Fibroblast of skin of left biceps (primary cell): Measurements from ENCODE around the gene PHLDA2.

Source experiments
- DNase-seq, 2 experiments: peaks; one replicate each; pipeline ENCODE4 v3.0.0-alpha.2; 2013; ENCODE audit warnings: low read depth in 2 of 2

Gene PHLDA2

GRCh38 chr11:2897048-2897447 is 32.2 kb downstream of the PHLDA2 start:
- DNase-seq, result no peak

GRCh38 chr11:2896047-2896446 is 33.2 kb downstream of the PHLDA2 start:
- DNase-seq, result no peak

GRCh38 chr11:2893935-2894334 is 35.3 kb downstream of the PHLDA2 start:
- DNase-seq, result no peak

- DNase-seq, result no peak
Measured at GRCh38 chr11:2892967-2893528, 36.2 kb downstream of the PHLDA2 start.

GRCh38 chr11:2892215-2892966 is 36.8 kb downstream of the PHLDA2 start:
- DNase-seq, result no peak

- DNase-seq, result no peak
Measured at GRCh38 chr11:2891326-2892214, 37.6 kb downstream of the PHLDA2 start.

GRCh38 chr11:2890466-2891294 is 38.5 kb downstream of the PHLDA2 start:
- DNase-seq, result no peak

GRCh38 chr11:2889362-2890273 is 39.6 kb downstream of the PHLDA2 start:
- DNase-seq, result no peak

GRCh38 chr11:2888266-2888968 is 40.8 kb downstream of the PHLDA2 start:
- DNase-seq, result peak; percentile 53 to 54

GRCh38 chr11:2887515-2888195 is 41.6 kb downstream of the PHLDA2 start:
- no peak for DNase-seq

- DNase-seq, result no peak
Measured at GRCh38 chr11:2886936-2887335, 42.3 kb downstream of the PHLDA2 start.

GRCh38 chr11:2886191-2886894 is 42.9 kb downstream of the PHLDA2 start:
- DNase-seq, result no peak

- peak; percentile 70 to 74 for DNase-seq
Measured at GRCh38 chr11:2885678-2886081, 43.5 kb downstream of the PHLDA2 start, which contains the start of gene CDKN1C. TSS of gene CDKN1C (minus strand) at chr11:2885775. CDS start at chr11:2885456, 319 bp downstream.

- DNase-seq, result no peak
Measured at GRCh38 chr11:2885017-2885677, 44.1 kb downstream of the PHLDA2 start.

GRCh38 chr11:2883979-2884815 is 45.0 kb downstream of the PHLDA2 start:
- DNase-seq, result no peak

GRCh38 chr11:2883640-2883978 is 45.6 kb downstream of the PHLDA2 start:
- DNase-seq, result no peak

GRCh38 chr11:2882396-2883110 is 46.7 kb downstream of the PHLDA2 start:
- DNase-seq, result no peak
